ENCODE measurements around the gene IAH1. TPM values are rescaled to one million over a fixed set of nuclear protein-coding genes. Genes with fewer than 3 reads are reported as not detected.
A peak's percentile ranks its signal among the peaks of the same experiment; 100 is the strongest.

IAH1 gene
- polyA plus RNA-seq, 2 of the 4 experiments (the other 2 are of a cell fraction): 75.4 to 163 TPM

- ChIA-PET CTCF (interaction anchor here (1.2 kb wide), 1 partner anchor 14 kb away, joined by 3 read pairs; no protein-coding TSS in a partner anchor), POLR2A (no interaction called here)
- H3K4me1 ChIP-seq: peaks cover 35% of the 10 kb centered on the region
- DNase-seq (ENCODE audit: low read depth in 1 of 2, low spot score in 1 of 2) (no peak), ATAC-seq (no peak), FAIRE-seq (no peak)
- no peak for TF ChIP-seq CEBPB (IDR thresholded peaks at IDR 0.05)
- no peak for TF ChIP-seq RFX5 (IDR thresholded peaks at IDR 0.05)
- TF ChIP-seq EP300 (IDR thresholded peaks at IDR 0.05): no peak
- no peak for TF ChIP-seq HOXB13 (CRISPR knock-in tag; IDR thresholded peaks at IDR 0.05; ENCODE audit: low read depth)
- H3K9me3 ChIP-seq: no peaks in the 10 kb centered on the region
- 94% methylated on average over 3 of the region's 3 CpGs for WGBS (ENCODE audit: missing lambda C conversion rate)
- H3K4me2 ChIP-seq: no peak overlapping the region
- no peak overlapping the region for H3K27ac ChIP-seq
- H3K4me3 ChIP-seq: no peak overlapping the region
These were observed 4.2 kb downstream of the IAH1 start for GRCh38 chr2:9478526-9478925.

DNA sequence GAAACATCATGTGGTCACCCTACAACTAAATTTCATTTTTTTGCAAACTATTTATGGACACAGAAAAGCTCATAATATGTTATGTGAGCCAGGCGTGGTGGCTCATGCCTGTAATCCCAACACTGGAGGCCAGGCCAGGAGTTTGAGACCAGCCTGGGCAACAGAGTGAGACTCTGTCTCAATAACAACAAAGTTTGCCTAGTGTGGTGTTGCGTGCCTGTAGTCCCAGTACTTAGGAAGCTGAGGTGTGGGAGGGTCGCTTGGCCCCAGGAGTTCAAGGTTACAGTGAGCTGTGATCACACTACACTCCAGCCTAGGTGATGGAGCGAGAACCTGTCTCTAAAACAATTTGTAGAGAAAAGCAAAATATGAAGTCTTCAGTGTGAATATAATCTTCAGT lies 5.8 kb downstream of the IAH1 start:
- H3K27ac ChIP-seq: no peak overlapping the region; a peak in 1 of 6 replicates

GRCh38 chr2:9483107-9483506 lies 8.8 kb downstream of the IAH1 start:
- ATAC-seq (peak in 1 of 2 experiments; percentile 13; a peak in 2 of 6 replicates), FAIRE-seq (no peak), DNase-seq (ENCODE audit: low read depth in 1 of 2, low spot score in 1 of 2) (no peak)
- ChIA-PET POLR2A (interaction anchor here (0.6 to 1.3 kb wide), 2 partner anchors 73 to 94 kb away, joined by 3 to 5 read pairs; partner anchors contain the start of gene ADAM17), CTCF (interaction anchor here (0.8 to 1.2 kb wide), 6 partner anchors 8 to 331 kb away, joined by 3 to 4 read pairs (median 3); no protein-coding TSS in a partner anchor)
- TF ChIP-seq, protein P1, sequence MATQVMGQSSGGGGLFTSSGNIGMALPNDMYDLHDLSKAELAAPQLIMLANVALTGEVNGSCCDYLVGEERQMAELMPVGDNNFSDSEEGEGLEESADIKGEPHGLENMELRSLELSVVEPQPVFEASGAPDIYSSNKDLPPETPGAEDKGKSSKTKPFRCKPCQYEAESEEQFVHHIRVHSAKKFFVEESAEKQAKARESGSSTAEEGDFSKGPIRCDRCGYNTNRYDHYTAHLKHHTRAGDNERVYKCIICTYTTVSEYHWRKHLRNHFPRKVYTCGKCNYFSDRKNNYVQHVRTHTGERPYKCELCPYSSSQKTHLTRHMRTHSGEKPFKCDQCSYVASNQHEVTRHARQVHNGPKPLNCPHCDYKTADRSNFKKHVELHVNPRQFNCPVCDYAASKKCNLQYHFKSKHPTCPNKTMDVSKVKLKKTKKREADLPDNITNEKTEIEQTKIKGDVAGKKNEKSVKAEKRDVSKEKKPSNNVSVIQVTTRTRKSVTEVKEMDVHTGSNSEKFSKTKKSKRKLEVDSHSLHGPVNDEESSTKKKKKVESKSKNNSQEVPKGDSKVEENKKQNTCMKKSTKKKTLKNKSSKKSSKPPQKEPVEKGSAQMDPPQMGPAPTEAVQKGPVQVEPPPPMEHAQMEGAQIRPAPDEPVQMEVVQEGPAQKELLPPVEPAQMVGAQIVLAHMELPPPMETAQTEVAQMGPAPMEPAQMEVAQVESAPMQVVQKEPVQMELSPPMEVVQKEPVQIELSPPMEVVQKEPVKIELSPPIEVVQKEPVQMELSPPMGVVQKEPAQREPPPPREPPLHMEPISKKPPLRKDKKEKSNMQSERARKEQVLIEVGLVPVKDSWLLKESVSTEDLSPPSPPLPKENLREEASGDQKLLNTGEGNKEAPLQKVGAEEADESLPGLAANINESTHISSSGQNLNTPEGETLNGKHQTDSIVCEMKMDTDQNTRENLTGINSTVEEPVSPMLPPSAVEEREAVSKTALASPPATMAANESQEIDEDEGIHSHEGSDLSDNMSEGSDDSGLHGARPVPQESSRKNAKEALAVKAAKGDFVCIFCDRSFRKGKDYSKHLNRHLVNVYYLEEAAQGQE (IDR thresholded peaks at IDR 0.05): no peak
- TF ChIP-seq POLR2A (IDR thresholded peaks at IDR 0.05; ENCODE audit: low read length) (no peak), GATA3 (IDR thresholded peaks at IDR 0.05; ENCODE audit: borderline replicate concordance) (no peak), ZC3H11A (IDR thresholded peaks at IDR 0.05) (no peak), HES2 (IDR thresholded peaks at IDR 0.05) (no peak), NFE2L2 (conservative IDR thresholded peaks at IDR 0.05; ENCODE audit: low read length) (no peak), KDM1A (IDR thresholded peaks at IDR 0.05; ENCODE audit: low read depth) (no peak), HOXB13 (CRISPR knock-in tag; IDR thresholded peaks at IDR 0.05; ENCODE audit: low read depth) (no peak), HDAC2 (IDR thresholded peaks at IDR 0.05) (no peak), KDM5A (IDR thresholded peaks at IDR 0.05) (no peak), NPAS2 (CRISPR knock-in tag; IDR thresholded peaks at IDR 0.05; ENCODE audit: borderline replicate concordance) (no peak), ZNF302 (CRISPR knock-in tag; IDR thresholded peaks at IDR 0.05) (no peak), NR3C1 (IDR thresholded peaks at IDR 0.05) (no peak), TP53 (CRISPR knock-in tag; IDR thresholded peaks at IDR 0.05) (no peak)
- Histone ChIP-seq H3K27ac (no peak overlapping the region), H3K4me1 (peaks cover 11% of the 10 kb centered on the region), H3K9me3 (no peaks in the 10 kb centered on the region), H3K4me2 (no peak overlapping the region), H3K4me3 (no peak overlapping the region)

More for the DNA sequence above, 5.8 kb downstream of the IAH1 start:
- H3K4me1 ChIP-seq: peaks cover 31% of the 10 kb centered on the region
- CTCF ChIA-PET: interaction anchor here (0.9 kb wide), 1 partner anchor 76 kb away, joined by 3 read pairs; the partner anchor contains the start of gene ADAM17
- ATAC-seq (no peak), DNase-seq (ENCODE audit: low read depth in 1 of 2, low spot score in 1 of 2) (no peak), FAIRE-seq (no peak)
- no peak overlapping the region for H3K4me2 ChIP-seq
- no peak overlapping the region for H3K4me3 ChIP-seq
- WGBS (ENCODE audit: missing lambda C conversion rate): 88% methylated on average over 4 of the region's 4 CpGs
- no peaks in the 10 kb centered on the region for H3K9me3 ChIP-seq
- POLR2A ChIA-PET: no interaction called here
- no peak for TF ChIP-seq ZFP36 (IDR thresholded peaks at IDR 0.05; ENCODE audit: borderline replicate concordance, partially characterized antibody)
- no peak for TF ChIP-seq EHF (CRISPR knock-in tag; IDR thresholded peaks at IDR 0.05)
- no peak for TF ChIP-seq NR3C1 (IDR thresholded peaks at IDR 0.05)
- no peak for TF ChIP-seq KDM5A (IDR thresholded peaks at IDR 0.05)
- TF ChIP-seq POLR2AphosphoS2 (conservative IDR thresholded peaks at IDR 0.05; ENCODE audit: low read length): no peak
- TF ChIP-seq, protein P2, sequence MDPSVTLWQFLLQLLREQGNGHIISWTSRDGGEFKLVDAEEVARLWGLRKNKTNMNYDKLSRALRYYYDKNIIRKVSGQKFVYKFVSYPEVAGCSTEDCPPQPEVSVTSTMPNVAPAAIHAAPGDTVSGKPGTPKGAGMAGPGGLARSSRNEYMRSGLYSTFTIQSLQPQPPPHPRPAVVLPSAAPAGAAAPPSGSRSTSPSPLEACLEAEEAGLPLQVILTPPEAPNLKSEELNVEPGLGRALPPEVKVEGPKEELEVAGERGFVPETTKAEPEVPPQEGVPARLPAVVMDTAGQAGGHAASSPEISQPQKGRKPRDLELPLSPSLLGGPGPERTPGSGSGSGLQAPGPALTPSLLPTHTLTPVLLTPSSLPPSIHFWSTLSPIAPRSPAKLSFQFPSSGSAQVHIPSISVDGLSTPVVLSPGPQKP (IDR thresholded peaks at IDR 0.05; ENCODE audit: low read depth, low read length): no peak
- TF ChIP-seq HOXA7 (CRISPR knock-in tag; IDR thresholded peaks at IDR 0.05): no peak
- TF ChIP-seq, protein P3, sequence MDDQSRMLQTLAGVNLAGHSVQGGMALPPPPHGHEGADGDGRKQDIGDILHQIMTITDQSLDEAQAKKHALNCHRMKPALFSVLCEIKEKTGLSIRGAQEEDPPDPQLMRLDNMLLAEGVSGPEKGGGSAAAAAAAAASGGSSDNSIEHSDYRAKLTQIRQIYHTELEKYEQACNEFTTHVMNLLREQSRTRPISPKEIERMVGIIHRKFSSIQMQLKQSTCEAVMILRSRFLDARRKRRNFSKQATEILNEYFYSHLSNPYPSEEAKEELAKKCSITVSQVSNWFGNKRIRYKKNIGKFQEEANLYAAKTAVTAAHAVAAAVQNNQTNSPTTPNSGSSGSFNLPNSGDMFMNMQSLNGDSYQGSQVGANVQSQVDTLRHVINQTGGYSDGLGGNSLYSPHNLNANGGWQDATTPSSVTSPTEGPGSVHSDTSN (IDR thresholded peaks at IDR 0.05): no peak
